ENCODE data around the gene GPC6.

- TF ChIP-seq CTCF (conservative IDR thresholded peaks at IDR 0.05) (no peak), ZFX (IDR thresholded peaks at IDR 0.05) (no peak)
Measured at GRCh38 chr13:94412870-94413597, 1186.4 kb downstream of the GPC6 start.
